ENCODE data around the gene DGAT2.

DGAT2 gene

GRCh38 chr11:75721852-75722668, 46.5 kb upstream of the DGAT2 start:
- Histone ChIP-seq H3K9me2 (ENCODE audit: low read depth, low read length) (no peaks in the 10 kb centered on the region), H3K36me3 (ENCODE audit: insufficient read depth, low read length) (no peaks in the 10 kb centered on the region), H2AFZ (ENCODE audit: low read length) (no peak overlapping the region), H3K9me3 (ENCODE audit: low read length) (no peaks in the 10 kb centered on the region), H3K4me1 (ENCODE audit: insufficient read depth, low read length, severe bottlenecking) (no peaks in the 10 kb centered on the region), H3K79me2 (ENCODE audit: insufficient read depth, low read length) (no peaks in the 10 kb centered on the region), H3K9ac (ENCODE audit: low read length) (no peak overlapping the region), H3K27ac (ENCODE audit: low read depth, low read length, poor library complexity, severe bottlenecking) (no peak overlapping the region), H3K4me3 (ENCODE audit: low read depth, low read length, poor library complexity, severe bottlenecking) (no peak overlapping the region), H3F3A (ENCODE audit: insufficient read depth, low read length) (no peaks in the 10 kb centered on the region), H3K4me2 (ENCODE audit: low read length) (no peak overlapping the region), H3K27me3 (ENCODE audit: insufficient read depth, low read length) (no peaks in the 10 kb centered on the region), H4K20me1 (ENCODE audit: insufficient read depth, low read length) (no peaks in the 10 kb centered on the region)
- TF ChIP-seq EZH2 (IDR thresholded peaks at IDR 0.05; ENCODE audit: borderline replicate concordance, low read length) (no peak), CTCF (IDR thresholded peaks at IDR 0.05; ENCODE audit: low read length) (no peak)

GRCh38 chr11:75722669-75723042, 45.9 kb upstream of the DGAT2 start:
- Histone ChIP-seq H2AFZ (ENCODE audit: low read length) (no peak overlapping the region), H3K27ac (ENCODE audit: low read depth, low read length, poor library complexity, severe bottlenecking) (no peak overlapping the region)

GRCh38 chr11:75725547-75726320, 42.8 kb upstream of the DGAT2 start:
- H3F3A ChIP-seq (ENCODE audit: insufficient read depth, low read length) = no peaks in the 10 kb centered on the region
- no peaks in the 10 kb centered on the region for H3K27me3 ChIP-seq (ENCODE audit: insufficient read depth, low read length)
- no peaks in the 10 kb centered on the region for H3K36me3 ChIP-seq (ENCODE audit: insufficient read depth, low read length)
- H3K79me2 ChIP-seq (ENCODE audit: insufficient read depth, low read length) = no peaks in the 10 kb centered on the region
- H3K4me3 ChIP-seq (ENCODE audit: low read depth, low read length, poor library complexity, severe bottlenecking) = no peak overlapping the region
- H3K4me2 ChIP-seq (ENCODE audit: low read length) = no peak overlapping the region
- H2AFZ ChIP-seq (ENCODE audit: low read length) = no peak overlapping the region
- H3K27ac ChIP-seq (ENCODE audit: low read depth, low read length, poor library complexity, severe bottlenecking) = no peak overlapping the region
- no peaks in the 10 kb centered on the region for H3K9me3 ChIP-seq (ENCODE audit: low read length)
- H3K4me1 ChIP-seq (ENCODE audit: insufficient read depth, low read length, severe bottlenecking) = no peaks in the 10 kb centered on the region
- no peak for TF ChIP-seq CTCF (IDR thresholded peaks at IDR 0.05; ENCODE audit: low read length)
- no peak for TF ChIP-seq EZH2 (IDR thresholded peaks at IDR 0.05; ENCODE audit: borderline replicate concordance, low read length)
- H3K9me2 ChIP-seq (ENCODE audit: low read depth, low read length) = no peaks in the 10 kb centered on the region
- no peak overlapping the region for H3K9ac ChIP-seq (ENCODE audit: low read length)
- H4K20me1 ChIP-seq (ENCODE audit: insufficient read depth, low read length) = no peaks in the 10 kb centered on the region

More at GRCh38 chr11:75722669-75723042, 45.9 kb upstream of the DGAT2 start:
- Histone ChIP-seq H3K36me3 (ENCODE audit: insufficient read depth, low read length) (no peaks in the 10 kb centered on the region), H3K9me2 (ENCODE audit: low read depth, low read length) (no peaks in the 10 kb centered on the region), H3K9ac (ENCODE audit: low read length) (no peak overlapping the region), H4K20me1 (ENCODE audit: insufficient read depth, low read length) (no peaks in the 10 kb centered on the region), H3K4me3 (ENCODE audit: low read depth, low read length, poor library complexity, severe bottlenecking) (no peak overlapping the region), H3K27me3 (ENCODE audit: insufficient read depth, low read length) (no peaks in the 10 kb centered on the region), H3K79me2 (ENCODE audit: insufficient read depth, low read length) (no peaks in the 10 kb centered on the region), H3F3A (ENCODE audit: insufficient read depth, low read length) (no peaks in the 10 kb centered on the region), H3K4me1 (ENCODE audit: insufficient read depth, low read length, severe bottlenecking) (no peaks in the 10 kb centered on the region), H3K9me3 (ENCODE audit: low read length) (no peaks in the 10 kb centered on the region), H3K4me2 (ENCODE audit: low read length) (no peak overlapping the region)
- no peak for TF ChIP-seq CTCF (IDR thresholded peaks at IDR 0.05; ENCODE audit: low read length)

Measured in OCI-LY1 (cell line).